GM21529 (cell line): ENCODE data around the gene DOK6.

ENCODE experiments used
- ATAC-seq: cut with Tn5 transposase; IDR thresholded peaks from one replicate; pipeline ENCODE4 v1.9.1; 2021; ENCODE audit not compliant: unreplicated experiment

DOK6 gene

GRCh38 chr18:69677595-69677994 lies 276.9 kb downstream of the DOK6 start:
- no peak for ATAC-seq

- ATAC-seq: no peak
Measured at GRCh38 chr18:69680123-69680522, 279.4 kb downstream of the DOK6 start.

GRCh38 chr18:69683176-69683575 lies 282.5 kb downstream of the DOK6 start:
- ATAC-seq: no peak

- no peak for ATAC-seq
Measured at GRCh38 chr18:69684789-69685188, 284.1 kb downstream of the DOK6 start.

- ATAC-seq: no peak
Measured at GRCh38 chr18:69686861-69687260, 286.2 kb downstream of the DOK6 start.

- ATAC-seq: no peak
Measured at GRCh38 chr18:69689121-69689759, 288.6 kb downstream of the DOK6 start.

- ATAC-seq: no peak
Measured at GRCh38 chr18:69691008-69691760, 290.5 kb downstream of the DOK6 start.

- no peak for ATAC-seq
Measured at GRCh38 chr18:69697069-69697468, 296.4 kb downstream of the DOK6 start.

- no peak for ATAC-seq
Measured at GRCh38 chr18:69697689-69698088, 297.0 kb downstream of the DOK6 start.

- ATAC-seq: no peak
Measured at GRCh38 chr18:69701305-69701704, 300.6 kb downstream of the DOK6 start.

GRCh38 chr18:69703461-69703860 lies 302.8 kb downstream of the DOK6 start:
- ATAC-seq: no peak

GRCh38 chr18:69705987-69706386 lies 305.3 kb downstream of the DOK6 start:
- no peak for ATAC-seq

GRCh38 chr18:69708844-69709243 lies 308.2 kb downstream of the DOK6 start:
- no peak for ATAC-seq

GRCh38 chr18:69715191-69715795 lies 314.6 kb downstream of the DOK6 start:
- ATAC-seq: no peak

GRCh38 chr18:69717586-69717985 lies 316.9 kb downstream of the DOK6 start:
- no peak for ATAC-seq

GRCh38 chr18:69718912-69719547 lies 318.3 kb downstream of the DOK6 start:
- ATAC-seq: no peak

- no peak for ATAC-seq
Measured at GRCh38 chr18:69720422-69720821, 319.7 kb downstream of the DOK6 start.

GRCh38 chr18:69723434-69723833 lies 322.7 kb downstream of the DOK6 start:
- ATAC-seq: no peak

- no peak for ATAC-seq
Measured at GRCh38 chr18:69725009-69725408, 324.3 kb downstream of the DOK6 start.

GRCh38 chr18:69725855-69726508 lies 325.3 kb downstream of the DOK6 start:
- ATAC-seq: no peak

- no peak for ATAC-seq
Measured at GRCh38 chr18:69727912-69728572, 327.4 kb downstream of the DOK6 start.
